H1 (cell line): ENCODE measurements around the gene TIMP3. TPM values are rescaled to one million over a fixed set of nuclear protein-coding genes. Genes with fewer than 3 reads are reported as not detected.

Experiments
- EGR1 ChIP-seq: IDR thresholded peaks from 2 replicates; pipeline ENCODE4 v1.6.1; 2011; ENCODE audit warnings: low read depth, low read length, borderline replicate concordance
- GABPA ChIP-seq: IDR thresholded peaks from 2 replicates; pipeline ENCODE4 v1.6.1; 2011; ENCODE audit warnings: mild to moderate bottlenecking, low read length, moderate library complexity, borderline replicate concordance; ENCODE audit not compliant: insufficient read depth
- GTF2F1 ChIP-seq: IDR thresholded peaks from 2 replicates; pipeline ENCODE4 v1.6.1; 2012; ENCODE audit warnings: low read depth, low read length, improper control_type of control experiment, borderline replicate concordance
- KDM1A ChIP-seq: fragments of 200-600, 300-600 bp; sonication (generic); IDR thresholded peaks from 2 replicates; pipeline ENCODE4 v1.7.1; 2016; ENCODE audit warnings: mild to moderate bottlenecking, low read length, borderline replicate concordance
- KDM5A ChIP-seq: fragments of 200-600 bp; IDR thresholded peaks from 2 replicates; pipeline ENCODE4 v1.7.1; 2012; ENCODE audit warnings: mild to moderate bottlenecking, low read length, inconsistent platforms, mixed read lengths
- MAFK ChIP-seq: IDR thresholded peaks from 2 replicates; pipeline ENCODE4 v1.6.1; 2012; ENCODE audit warnings: low read depth, mild to moderate bottlenecking, improper control_type of control experiment, low read length
- POLR2AphosphoS5 ChIP-seq: IDR thresholded peaks from 2 replicates; pipeline ENCODE4 v1.6.1; 2011; ENCODE audit warnings: low read depth, low read length
- POU5F1 ChIP-seq: IDR thresholded peaks from 2 replicates; pipeline ENCODE4 v1.6.1; 2011; ENCODE audit warnings: low read depth, mild to moderate bottlenecking, low read length, moderate library complexity
- SIX5 ChIP-seq: IDR thresholded peaks from 2 replicates; pipeline ENCODE4 v1.6.1; 2011; ENCODE audit warnings: mild to moderate bottlenecking, low read depth, low read length
- TBP ChIP-seq: IDR thresholded peaks from 2 replicates; pipeline ENCODE4 v1.6.1; 2011; ENCODE audit warnings: low read depth, low read length, improper control_type of control experiment
- TEAD4 ChIP-seq: IDR thresholded peaks from 2 replicates; pipeline ENCODE4 v1.6.1; 2012; ENCODE audit warnings: low read depth, low read length, inconsistent platforms, mixed read lengths
- YY1 ChIP-seq: IDR thresholded peaks from 2 replicates; pipeline ENCODE4 v1.6.1; 2011; ENCODE audit warnings: low read depth, mild to moderate bottlenecking, low read length
- polyA plus RNA-seq, 7 experiments: library from polyadenylated mRNA; depleted of rRNA in 3 of 7; stranded (reverse) in 5 of 7; unstranded in 2 of 7; fragments of >200 nt in 5 of 7; fragments of 200-250 nt in 2 of 7; gene quantifications; 1 replicate in 5 of 7; 2 replicates in 1 of 7; 4 replicates in 1 of 7; pipeline versions ENCODE4 v1.2.1 to v1.2.3, GENCODE V29; 2011 to 2013; ENCODE audit warnings: missing spikeins in 2 of 7, mixed read lengths in 2 of 7
- total RNA-seq: library from RNA; stranded (reverse); fragmentation: NEBNext Ultra II Directional; extraction: Animal tissue kit (Norgen Biotek cat#: 25700); gene quantifications from 2 replicates; pipeline ENCODE4 v1.2.1, GENCODE V29; 2021
- TF ChIP-seq, protein P1 (sequence below): fragments of 300-600 bp; sonication (generic); IDR thresholded peaks from 2 replicates; pipeline ENCODE4 v1.7.1; 2012; ENCODE audit warnings: low read length, moderate library complexity, mild to moderate bottlenecking, inconsistent platforms; ENCODE audit not compliant: insufficient replicate concordance

Gene TIMP3
- total and polyA plus RNA-seq, 2 of the 8 experiments (the other 6 are each of a cell fraction or from before 2014, with no cell fraction given), result 1.3 to 4.7 TPM

DNA sequence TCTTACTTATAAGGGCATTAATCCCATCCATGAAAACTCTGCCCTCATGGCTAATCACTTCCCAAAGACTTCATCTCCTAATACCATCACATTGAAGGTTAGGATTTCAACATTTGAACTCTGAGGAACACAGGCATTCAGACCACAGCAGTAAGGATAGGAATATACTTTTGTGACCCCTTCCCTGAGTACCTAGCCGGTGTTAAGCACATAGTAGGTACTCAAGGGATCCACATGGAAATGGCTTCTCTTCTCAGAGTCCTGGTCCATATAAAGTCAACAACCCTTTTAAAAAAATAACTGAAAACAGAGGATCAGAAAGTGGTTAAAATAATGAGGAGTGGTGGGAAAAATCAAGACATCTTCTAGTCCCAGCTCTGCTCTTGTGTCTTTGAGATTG, 78.0 kb downstream of the TIMP3 start (continued):
- TF ChIP-seq, protein P1, sequence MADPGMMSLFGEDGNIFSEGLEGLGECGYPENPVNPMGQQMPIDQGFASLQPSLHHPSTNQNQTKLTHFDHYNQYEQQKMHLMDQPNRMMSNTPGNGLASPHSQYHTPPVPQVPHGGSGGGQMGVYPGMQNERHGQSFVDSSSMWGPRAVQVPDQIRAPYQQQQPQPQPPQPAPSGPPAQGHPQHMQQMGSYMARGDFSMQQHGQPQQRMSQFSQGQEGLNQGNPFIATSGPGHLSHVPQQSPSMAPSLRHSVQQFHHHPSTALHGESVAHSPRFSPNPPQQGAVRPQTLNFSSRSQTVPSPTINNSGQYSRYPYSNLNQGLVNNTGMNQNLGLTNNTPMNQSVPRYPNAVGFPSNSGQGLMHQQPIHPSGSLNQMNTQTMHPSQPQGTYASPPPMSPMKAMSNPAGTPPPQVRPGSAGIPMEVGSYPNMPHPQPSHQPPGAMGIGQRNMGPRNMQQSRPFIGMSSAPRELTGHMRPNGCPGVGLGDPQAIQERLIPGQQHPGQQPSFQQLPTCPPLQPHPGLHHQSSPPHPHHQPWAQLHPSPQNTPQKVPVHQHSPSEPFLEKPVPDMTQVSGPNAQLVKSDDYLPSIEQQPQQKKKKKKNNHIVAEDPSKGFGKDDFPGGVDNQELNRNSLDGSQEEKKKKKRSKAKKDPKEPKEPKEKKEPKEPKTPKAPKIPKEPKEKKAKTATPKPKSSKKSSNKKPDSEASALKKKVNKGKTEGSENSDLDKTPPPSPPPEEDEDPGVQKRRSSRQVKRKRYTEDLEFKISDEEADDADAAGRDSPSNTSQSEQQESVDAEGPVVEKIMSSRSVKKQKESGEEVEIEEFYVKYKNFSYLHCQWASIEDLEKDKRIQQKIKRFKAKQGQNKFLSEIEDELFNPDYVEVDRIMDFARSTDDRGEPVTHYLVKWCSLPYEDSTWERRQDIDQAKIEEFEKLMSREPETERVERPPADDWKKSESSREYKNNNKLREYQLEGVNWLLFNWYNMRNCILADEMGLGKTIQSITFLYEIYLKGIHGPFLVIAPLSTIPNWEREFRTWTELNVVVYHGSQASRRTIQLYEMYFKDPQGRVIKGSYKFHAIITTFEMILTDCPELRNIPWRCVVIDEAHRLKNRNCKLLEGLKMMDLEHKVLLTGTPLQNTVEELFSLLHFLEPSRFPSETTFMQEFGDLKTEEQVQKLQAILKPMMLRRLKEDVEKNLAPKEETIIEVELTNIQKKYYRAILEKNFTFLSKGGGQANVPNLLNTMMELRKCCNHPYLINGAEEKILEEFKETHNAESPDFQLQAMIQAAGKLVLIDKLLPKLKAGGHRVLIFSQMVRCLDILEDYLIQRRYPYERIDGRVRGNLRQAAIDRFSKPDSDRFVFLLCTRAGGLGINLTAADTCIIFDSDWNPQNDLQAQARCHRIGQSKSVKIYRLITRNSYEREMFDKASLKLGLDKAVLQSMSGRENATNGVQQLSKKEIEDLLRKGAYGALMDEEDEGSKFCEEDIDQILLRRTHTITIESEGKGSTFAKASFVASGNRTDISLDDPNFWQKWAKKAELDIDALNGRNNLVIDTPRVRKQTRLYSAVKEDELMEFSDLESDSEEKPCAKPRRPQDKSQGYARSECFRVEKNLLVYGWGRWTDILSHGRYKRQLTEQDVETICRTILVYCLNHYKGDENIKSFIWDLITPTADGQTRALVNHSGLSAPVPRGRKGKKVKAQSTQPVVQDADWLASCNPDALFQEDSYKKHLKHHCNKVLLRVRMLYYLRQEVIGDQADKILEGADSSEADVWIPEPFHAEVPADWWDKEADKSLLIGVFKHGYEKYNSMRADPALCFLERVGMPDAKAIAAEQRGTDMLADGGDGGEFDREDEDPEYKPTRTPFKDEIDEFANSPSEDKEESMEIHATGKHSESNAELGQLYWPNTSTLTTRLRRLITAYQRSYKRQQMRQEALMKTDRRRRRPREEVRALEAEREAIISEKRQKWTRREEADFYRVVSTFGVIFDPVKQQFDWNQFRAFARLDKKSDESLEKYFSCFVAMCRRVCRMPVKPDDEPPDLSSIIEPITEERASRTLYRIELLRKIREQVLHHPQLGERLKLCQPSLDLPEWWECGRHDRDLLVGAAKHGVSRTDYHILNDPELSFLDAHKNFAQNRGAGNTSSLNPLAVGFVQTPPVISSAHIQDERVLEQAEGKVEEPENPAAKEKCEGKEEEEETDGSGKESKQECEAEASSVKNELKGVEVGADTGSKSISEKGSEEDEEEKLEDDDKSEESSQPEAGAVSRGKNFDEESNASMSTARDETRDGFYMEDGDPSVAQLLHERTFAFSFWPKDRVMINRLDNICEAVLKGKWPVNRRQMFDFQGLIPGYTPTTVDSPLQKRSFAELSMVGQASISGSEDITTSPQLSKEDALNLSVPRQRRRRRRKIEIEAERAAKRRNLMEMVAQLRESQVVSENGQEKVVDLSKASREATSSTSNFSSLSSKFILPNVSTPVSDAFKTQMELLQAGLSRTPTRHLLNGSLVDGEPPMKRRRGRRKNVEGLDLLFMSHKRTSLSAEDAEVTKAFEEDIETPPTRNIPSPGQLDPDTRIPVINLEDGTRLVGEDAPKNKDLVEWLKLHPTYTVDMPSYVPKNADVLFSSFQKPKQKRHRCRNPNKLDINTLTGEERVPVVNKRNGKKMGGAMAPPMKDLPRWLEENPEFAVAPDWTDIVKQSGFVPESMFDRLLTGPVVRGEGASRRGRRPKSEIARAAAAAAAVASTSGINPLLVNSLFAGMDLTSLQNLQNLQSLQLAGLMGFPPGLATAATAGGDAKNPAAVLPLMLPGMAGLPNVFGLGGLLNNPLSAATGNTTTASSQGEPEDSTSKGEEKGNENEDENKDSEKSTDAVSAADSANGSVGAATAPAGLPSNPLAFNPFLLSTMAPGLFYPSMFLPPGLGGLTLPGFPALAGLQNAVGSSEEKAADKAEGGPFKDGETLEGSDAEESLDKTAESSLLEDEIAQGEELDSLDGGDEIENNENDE, result no peak
- TF ChIP-seq TEAD4 (no peak), TBP (no peak), KDM5A (no peak), MAFK (no peak), GTF2F1 (no peak), EGR1 (no peak), GABPA (no peak), POLR2AphosphoS5 (no peak), YY1 (no peak), POU5F1 (no peak), SIX5 (no peak), KDM1A (no peak)
